ENCODE data around the gene TNNT2. TPM values are rescaled to one million over a fixed set of nuclear protein-coding genes. Genes with fewer than 3 reads are reported as not detected.

Gene TNNT2
- polyA plus RNA-seq, 2 donors, result 7.1 to 7.5 TPM

DNA sequence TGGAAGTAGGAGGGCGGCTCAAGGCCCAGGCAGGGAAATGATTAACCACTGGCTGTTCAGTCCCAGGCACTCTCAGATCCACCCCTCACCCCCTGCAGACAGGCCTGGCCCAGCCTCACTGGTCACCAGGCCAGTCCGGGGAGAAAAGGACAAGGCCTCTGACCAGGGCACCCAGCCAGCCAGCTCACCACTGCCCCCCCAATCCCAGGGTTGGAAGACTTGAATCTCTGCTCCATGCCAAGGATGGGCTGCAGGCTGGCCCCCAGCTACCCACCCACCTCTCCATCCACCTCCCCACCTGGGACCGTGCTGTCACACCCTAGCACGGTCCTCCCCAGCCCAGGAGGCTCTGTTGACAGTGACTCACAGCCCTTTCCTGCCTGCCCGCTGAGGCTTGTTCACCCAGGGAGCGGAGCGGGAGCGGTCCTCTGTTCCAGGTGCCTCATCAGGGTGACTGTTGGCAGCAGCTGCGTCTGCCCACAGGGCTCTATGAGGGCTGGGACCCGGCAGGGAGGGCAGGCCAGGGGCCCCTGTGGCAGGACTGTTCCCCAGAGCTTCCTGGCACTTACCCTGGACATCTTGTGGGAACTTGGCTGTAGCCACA lies 19.5 kb upstream of the TNNT2 start:
- peaks cover 0 to 25% of the 10 kb centered on the region in 2 donors for H3K4me1 ChIP-seq (ENCODE audit: control insufficient read depth in 2 of 2, insufficient read depth in 2 of 2, low read length in 1 of 2)

DNA sequence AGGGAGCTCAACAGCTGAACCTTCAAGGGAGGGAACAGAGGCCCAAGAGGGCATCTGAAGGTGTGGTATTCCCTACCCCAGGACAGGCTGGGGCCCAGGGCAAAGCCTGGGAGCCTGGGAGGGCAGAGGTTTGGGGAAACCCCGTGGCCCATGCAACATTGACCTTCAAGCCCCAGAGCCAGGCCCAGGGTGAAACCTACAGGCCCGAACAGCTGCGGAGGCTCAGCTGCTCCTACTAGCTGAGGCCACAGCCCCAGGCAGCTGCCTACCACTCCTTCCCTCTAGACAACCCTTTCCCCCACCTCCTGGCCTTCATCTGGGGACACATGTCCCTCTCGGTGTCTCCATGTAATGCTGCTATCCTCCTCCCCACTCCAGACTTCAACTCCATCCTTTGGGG lies 18.5 kb upstream of the TNNT2 start:
- no peaks in the 10 kb centered on the region for H3K27me3 ChIP-seq (ENCODE audit: control insufficient read depth in 1 of 2, insufficient read depth in 2 of 2, low read length in 2 of 2)

More for the DNA sequence above, 19.5 kb upstream of the TNNT2 start:
- 43 to 47% methylated on average over 10 of the region's 10 CpGs for WGBS, 2 donors
- Histone ChIP-seq H3K4me3 (ENCODE audit: low read depth in 1 of 2, low read length in 2 of 2) (peak overlapping the region; percentile 75), H3K36me3 (ENCODE audit: control insufficient read depth in 2 of 2, insufficient read depth in 2 of 2, low read length in 1 of 2) (peaks cover 0 to 8% of the 10 kb centered on the region in 2 donors), H3K27me3 (ENCODE audit: control insufficient read depth in 1 of 2, insufficient read depth in 2 of 2, low read length in 2 of 2) (no peaks in the 10 kb centered on the region), H3K9me3 (ENCODE audit: control insufficient read depth in 2 of 2, insufficient read depth in 1 of 2, low read depth in 1 of 2, low read length in 1 of 2) (no peaks in the 10 kb centered on the region), H3K27ac (ENCODE audit: low read depth in 2 of 2, low read length in 1 of 2) (peak overlapping the region; percentile 87 to 96)

DNA sequence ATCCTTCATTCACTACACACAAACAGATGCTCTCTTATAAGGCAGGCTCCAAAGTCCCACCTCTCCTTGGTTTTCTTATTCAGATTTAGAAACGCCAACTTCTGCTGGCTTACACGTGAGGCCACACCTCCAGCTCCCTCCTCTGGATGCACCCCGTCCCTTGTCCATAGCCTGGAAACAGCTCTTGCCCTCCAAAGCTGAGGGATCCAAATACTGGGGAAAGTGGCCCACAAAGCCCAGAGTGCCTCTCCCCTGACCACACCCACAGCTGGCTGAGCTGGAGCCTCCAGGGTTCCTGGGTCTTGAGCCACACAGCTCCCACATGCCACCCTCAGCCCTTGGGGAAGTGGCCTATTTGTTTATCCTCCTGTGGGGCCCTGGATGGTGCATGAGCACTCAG lies 17.1 kb upstream of the TNNT2 start:
- peaks cover 0 to 20% of the 10 kb centered on the region in 2 donors for H3K4me1 ChIP-seq (ENCODE audit: control insufficient read depth in 2 of 2, insufficient read depth in 2 of 2, low read length in 1 of 2)
- peaks cover 0 to 8% of the 10 kb centered on the region in 2 donors for H3K36me3 ChIP-seq (ENCODE audit: control insufficient read depth in 2 of 2, insufficient read depth in 2 of 2, low read length in 1 of 2)
- WGBS, 2 donors, result 37 to 56% methylated on average over 3 of the region's 3 CpGs
- no peaks in the 10 kb centered on the region for H3K27me3 ChIP-seq (ENCODE audit: control insufficient read depth in 1 of 2, insufficient read depth in 2 of 2, low read length in 2 of 2)
- H3K9me3 ChIP-seq (ENCODE audit: control insufficient read depth in 2 of 2, insufficient read depth in 1 of 2, low read depth in 1 of 2, low read length in 1 of 2), result no peaks in the 10 kb centered on the region
- H3K27ac ChIP-seq (ENCODE audit: low read depth in 2 of 2, low read length in 1 of 2), result peak overlapping the region; percentile 26 to 85
- H3K4me3 ChIP-seq (ENCODE audit: low read depth in 1 of 2, low read length in 2 of 2), result no peak overlapping the region

More for the DNA sequence above, 18.5 kb upstream of the TNNT2 start:
- Histone ChIP-seq H3K27ac (ENCODE audit: low read depth in 2 of 2, low read length in 1 of 2) (peak overlapping the region; percentile 40 to 85), H3K9me3 (ENCODE audit: control insufficient read depth in 2 of 2, insufficient read depth in 1 of 2, low read depth in 1 of 2, low read length in 1 of 2) (no peaks in the 10 kb centered on the region), H3K36me3 (ENCODE audit: control insufficient read depth in 2 of 2, insufficient read depth in 2 of 2, low read length in 1 of 2) (peaks cover 0 to 8% of the 10 kb centered on the region in 2 donors), H3K4me3 (ENCODE audit: low read depth in 1 of 2, low read length in 2 of 2) (peak overlapping the region in 1 of 2 donors; percentile 75), H3K4me1 (ENCODE audit: control insufficient read depth in 2 of 2, insufficient read depth in 2 of 2, low read length in 1 of 2) (peaks cover 0 to 25% of the 10 kb centered on the region in 2 donors)
- WGBS, 2 donors, result 51 to 65% methylated on average over 4 of the region's 4 CpGs

GRCh38 chr1:201393076-201393475 lies 15.6 kb upstream of the TNNT2 start:
- Histone ChIP-seq H3K4me1 (ENCODE audit: control insufficient read depth in 2 of 2, insufficient read depth in 2 of 2, low read length in 1 of 2) (peaks cover 0 to 20% of the 10 kb centered on the region in 2 donors), H3K27ac (ENCODE audit: low read depth in 2 of 2, low read length in 1 of 2) (peak overlapping the region in 1 of 2 donors; percentile 47), H3K4me3 (ENCODE audit: low read depth in 1 of 2, low read length in 2 of 2) (no peak overlapping the region), H3K9me3 (ENCODE audit: control insufficient read depth in 2 of 2, insufficient read depth in 1 of 2, low read depth in 1 of 2, low read length in 1 of 2) (no peaks in the 10 kb centered on the region), H3K36me3 (ENCODE audit: control insufficient read depth in 2 of 2, insufficient read depth in 2 of 2, low read length in 1 of 2) (peaks cover 0 to 11% of the 10 kb centered on the region in 2 donors), H3K27me3 (ENCODE audit: control insufficient read depth in 1 of 2, insufficient read depth in 2 of 2, low read length in 2 of 2) (no peaks in the 10 kb centered on the region)
- 47 to 56% methylated on average over 3 of the region's 3 CpGs for whole genome bisulfite sequencing, 2 donors

GRCh38 chr1:201391651-201392511 lies 14.4 kb upstream of the TNNT2 start:
- Histone ChIP-seq H3K27me3 (ENCODE audit: control insufficient read depth in 1 of 2, insufficient read depth in 2 of 2, low read length in 2 of 2) (no peaks in the 10 kb centered on the region), H3K9me3 (ENCODE audit: control insufficient read depth in 2 of 2, insufficient read depth in 1 of 2, low read depth in 1 of 2, low read length in 1 of 2) (no peaks in the 10 kb centered on the region), H3K4me3 (ENCODE audit: low read depth in 1 of 2, low read length in 2 of 2) (no peak overlapping the region), H3K27ac (ENCODE audit: low read depth in 2 of 2, low read length in 1 of 2) (no peak overlapping the region), H3K4me1 (ENCODE audit: control insufficient read depth in 2 of 2, insufficient read depth in 2 of 2, low read length in 1 of 2) (peaks cover 0 to 19% of the 10 kb centered on the region in 2 donors), H3K36me3 (ENCODE audit: control insufficient read depth in 2 of 2, insufficient read depth in 2 of 2, low read length in 1 of 2) (peaks cover 0 to 21% of the 10 kb centered on the region in 2 donors)
- WGBS, 2 donors, result 69 to 73% methylated on average over 9 of the region's 9 CpGs

- H3K4me3 ChIP-seq (ENCODE audit: low read depth in 1 of 2, low read length in 2 of 2), result no peak overlapping the region
- no peaks in the 10 kb centered on the region for H3K9me3 ChIP-seq (ENCODE audit: control insufficient read depth in 2 of 2, insufficient read depth in 1 of 2, low read depth in 1 of 2, low read length in 1 of 2)
- H3K4me1 ChIP-seq (ENCODE audit: control insufficient read depth in 2 of 2, insufficient read depth in 2 of 2, low read length in 1 of 2), result peaks cover 0 to 14% of the 10 kb centered on the region in 2 donors
- no peaks in the 10 kb centered on the region for H3K27me3 ChIP-seq (ENCODE audit: control insufficient read depth in 1 of 2, insufficient read depth in 2 of 2, low read length in 2 of 2)
- peaks cover 0 to 27% of the 10 kb centered on the region in 2 donors for H3K36me3 ChIP-seq (ENCODE audit: control insufficient read depth in 2 of 2, insufficient read depth in 2 of 2, low read length in 1 of 2)
- 83 to 84% methylated on average over 1 of the region's 1 CpG for WGBS, 2 donors
- no peak overlapping the region for H3K27ac ChIP-seq (ENCODE audit: low read depth in 2 of 2, low read length in 1 of 2)
These were observed 13.7 kb upstream of the TNNT2 start for GRCh38 chr1:201391225-201391624.

GRCh38 chr1:201389051-201389450 lies 11.6 kb upstream of the TNNT2 start:
- Histone ChIP-seq H3K27me3 (ENCODE audit: control insufficient read depth in 1 of 2, insufficient read depth in 2 of 2, low read length in 2 of 2) (no peaks in the 10 kb centered on the region), H3K4me3 (ENCODE audit: low read depth in 1 of 2, low read length in 2 of 2) (no peak overlapping the region), H3K36me3 (ENCODE audit: control insufficient read depth in 2 of 2, insufficient read depth in 2 of 2, low read length in 1 of 2) (peaks cover 0 to 40% of the 10 kb centered on the region in 2 donors), H3K27ac (ENCODE audit: low read depth in 2 of 2, low read length in 1 of 2) (no peak overlapping the region), H3K4me1 (ENCODE audit: control insufficient read depth in 2 of 2, insufficient read depth in 2 of 2, low read length in 1 of 2) (no peaks in the 10 kb centered on the region), H3K9me3 (ENCODE audit: control insufficient read depth in 2 of 2, insufficient read depth in 1 of 2, low read depth in 1 of 2, low read length in 1 of 2) (no peaks in the 10 kb centered on the region)
- 87 to 89% methylated on average over 12 of the region's 12 CpGs for WGBS, 2 donors

- WGBS, 2 donors, result 87 to 91% methylated on average over 8 of the region's 8 CpGs
- H3K36me3 ChIP-seq (ENCODE audit: control insufficient read depth in 2 of 2, insufficient read depth in 2 of 2, low read length in 1 of 2), result peaks cover 0 to 41% of the 10 kb centered on the region in 2 donors
These were observed 8.7 kb upstream of the TNNT2 start for GRCh38 chr1:201386208-201386607.

GRCh38 chr1:201385299-201385891 lies 7.9 kb upstream of the TNNT2 start:
- H3K27ac ChIP-seq (ENCODE audit: low read depth in 2 of 2, low read length in 1 of 2), result no peak overlapping the region
- no peaks in the 10 kb centered on the region for H3K27me3 ChIP-seq (ENCODE audit: control insufficient read depth in 1 of 2, insufficient read depth in 2 of 2, low read length in 2 of 2)
- H3K36me3 ChIP-seq (ENCODE audit: control insufficient read depth in 2 of 2, insufficient read depth in 2 of 2, low read length in 1 of 2), result peaks cover 0 to 41% of the 10 kb centered on the region in 2 donors
- peaks cover under 1 to 9% of the 10 kb centered on the region in 2 donors for H3K4me1 ChIP-seq (ENCODE audit: control insufficient read depth in 2 of 2, insufficient read depth in 2 of 2, low read length in 1 of 2)
- 71 to 73% methylated on average over 8 of the region's 8 CpGs for WGBS, 2 donors
- H3K4me3 ChIP-seq (ENCODE audit: low read depth in 1 of 2, low read length in 2 of 2), result no peak overlapping the region
- H3K9me3 ChIP-seq (ENCODE audit: control insufficient read depth in 2 of 2, insufficient read depth in 1 of 2, low read depth in 1 of 2, low read length in 1 of 2), result no peaks in the 10 kb centered on the region

More at GRCh38 chr1:201386208-201386607, 8.7 kb upstream of the TNNT2 start:
- H3K27ac ChIP-seq (ENCODE audit: low read depth in 2 of 2, low read length in 1 of 2), result no peak overlapping the region
- no peaks in the 10 kb centered on the region for H3K9me3 ChIP-seq (ENCODE audit: control insufficient read depth in 2 of 2, insufficient read depth in 1 of 2, low read depth in 1 of 2, low read length in 1 of 2)
- H3K4me3 ChIP-seq (ENCODE audit: low read depth in 1 of 2, low read length in 2 of 2), result no peak overlapping the region
- H3K27me3 ChIP-seq (ENCODE audit: control insufficient read depth in 1 of 2, insufficient read depth in 2 of 2, low read length in 2 of 2), result no peaks in the 10 kb centered on the region
- peaks cover 0 to 5% of the 10 kb centered on the region in 2 donors for H3K4me1 ChIP-seq (ENCODE audit: control insufficient read depth in 2 of 2, insufficient read depth in 2 of 2, low read length in 1 of 2)

All from esophagus (tissue), 2 donors.